Inferior parietal cortex (tissue), 1 donor: ENCODE data around the gene RASL11A.
"Not testable (repeated sequence)": the region's sequence is repeated elsewhere in the genome, so short reads cannot be mapped to it uniquely, and the experiment has no call there.

Source experiments
- DNase-seq: peaks from one replicate; pipeline ENCODE4 v3.0.0-alpha.2; 2016; ENCODE audit errors: extremely low spot score

The RASL11A gene

DNA sequence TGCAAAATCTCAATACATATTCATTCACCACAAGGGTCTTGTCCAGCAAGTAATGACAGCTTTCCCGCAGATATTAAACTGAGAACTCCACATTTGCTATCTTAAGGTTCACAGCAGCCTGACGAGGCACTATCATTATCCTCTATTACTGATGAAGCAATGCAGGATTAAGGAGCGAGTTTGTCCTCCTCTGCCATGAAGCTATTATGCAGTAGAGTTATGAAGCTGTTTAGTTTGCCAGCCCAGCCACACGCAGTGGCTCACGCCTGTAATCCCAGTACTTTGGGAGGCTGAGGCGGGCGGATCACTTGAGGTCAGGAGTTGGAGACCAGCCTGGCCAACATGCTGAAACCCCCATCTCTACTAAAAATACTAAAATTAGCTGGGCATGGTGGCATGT lies 29.8 kb downstream of the RASL11A start:
- DNase-seq, result not testable (repeated sequence)

DNA sequence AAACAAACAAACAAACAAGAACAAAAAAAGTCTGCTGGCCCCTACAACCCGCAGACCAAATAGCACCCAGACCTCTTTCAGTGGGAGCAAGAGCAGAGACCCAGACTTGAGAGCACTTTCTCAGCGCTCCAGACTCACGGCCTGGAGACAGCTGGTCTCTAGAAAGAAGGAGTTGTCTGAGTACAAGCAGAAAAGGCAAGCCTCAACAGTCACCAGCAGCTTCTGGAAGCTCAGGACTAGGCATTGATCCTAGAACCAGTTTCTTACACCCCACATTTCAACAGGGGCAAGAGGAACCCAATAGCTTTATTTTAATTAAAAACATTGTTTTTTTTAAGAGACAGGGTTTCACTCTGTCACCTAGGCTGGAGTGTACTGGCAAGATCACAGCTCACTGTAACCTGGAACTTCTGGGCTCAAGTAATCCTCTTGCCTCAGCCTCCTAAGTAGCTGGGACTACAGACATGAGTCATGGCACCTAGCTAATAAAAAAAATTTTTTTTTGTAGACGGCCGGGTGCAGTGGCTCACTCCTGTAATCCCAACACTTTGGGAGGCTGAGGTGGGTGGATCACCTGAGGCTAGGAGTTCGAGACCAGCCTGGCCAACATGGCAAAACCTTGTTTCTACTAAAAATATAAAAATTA lies 30.4 kb downstream of the RASL11A start:
- no peak for DNase-seq

DNA sequence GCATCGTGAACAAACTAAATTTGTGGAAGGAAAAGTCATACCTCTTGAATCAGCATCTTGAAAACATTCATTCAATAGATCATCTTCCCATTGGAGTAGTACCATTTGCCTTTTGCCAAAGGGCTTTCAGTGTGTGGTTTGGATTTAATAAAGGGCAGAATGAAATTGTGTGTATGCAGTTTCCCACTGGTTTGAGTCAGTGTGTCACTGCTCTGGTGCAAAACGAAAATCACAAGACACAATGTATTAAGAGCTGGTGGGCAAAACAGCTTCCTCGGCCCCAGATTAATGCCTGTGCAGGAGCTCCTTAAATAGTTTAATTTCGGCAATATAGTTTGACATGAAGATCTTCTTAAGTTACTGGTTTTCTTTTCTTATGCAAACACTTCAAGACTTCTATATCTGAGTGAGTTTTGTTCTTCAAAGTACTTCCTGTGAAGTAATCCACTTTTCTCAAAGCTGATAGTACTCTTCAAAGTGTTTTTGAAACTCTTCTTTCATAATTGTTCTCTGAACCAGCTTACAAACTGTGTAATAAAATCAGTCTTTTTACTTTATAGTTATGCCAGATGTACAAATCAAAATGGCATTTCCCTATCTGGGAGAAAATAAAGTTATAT lies 32.1 kb downstream of the RASL11A start:
- no peak for DNase-seq

DNA sequence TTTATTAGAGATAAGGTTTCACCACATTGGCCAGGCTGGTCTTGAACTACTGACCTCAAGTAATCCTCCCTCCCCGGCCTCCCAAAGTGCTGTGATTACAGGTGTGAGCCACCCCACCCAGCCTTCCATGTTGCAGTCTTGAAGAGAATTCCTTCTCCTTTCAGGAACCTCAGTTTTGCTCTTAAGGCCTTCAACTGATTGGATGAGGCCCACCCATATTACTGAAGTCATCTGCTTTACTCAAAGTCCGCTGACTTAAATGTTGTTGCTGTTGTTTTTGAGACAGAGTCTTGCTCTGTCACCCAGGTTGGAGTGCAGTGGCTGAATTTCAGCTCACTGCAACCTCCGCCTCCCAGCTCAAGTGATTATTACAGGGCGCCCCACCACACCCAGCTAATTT lies 33.5 kb downstream of the RASL11A start:
- DNase-seq, result no peak

DNA sequence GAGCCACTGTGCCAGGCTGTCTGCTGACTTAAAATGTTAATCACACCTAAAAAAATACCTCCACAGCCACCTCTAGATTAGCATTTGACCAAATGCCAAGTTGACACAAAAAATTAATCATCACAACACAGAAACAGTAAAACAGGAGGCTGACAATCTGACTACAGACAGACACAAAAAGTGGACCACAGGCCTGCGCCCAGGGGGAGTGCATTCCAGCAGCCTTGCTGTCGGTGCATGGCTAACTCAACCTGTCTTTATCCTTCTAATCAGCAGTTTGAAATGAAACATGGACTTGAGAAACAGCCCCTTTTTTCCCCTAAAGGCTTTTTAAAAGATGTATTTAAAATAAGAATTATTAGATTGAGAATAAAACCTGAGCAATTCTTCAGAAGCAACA lies 34.0 kb downstream of the RASL11A start:
- DNase-seq, result no peak

DNA sequence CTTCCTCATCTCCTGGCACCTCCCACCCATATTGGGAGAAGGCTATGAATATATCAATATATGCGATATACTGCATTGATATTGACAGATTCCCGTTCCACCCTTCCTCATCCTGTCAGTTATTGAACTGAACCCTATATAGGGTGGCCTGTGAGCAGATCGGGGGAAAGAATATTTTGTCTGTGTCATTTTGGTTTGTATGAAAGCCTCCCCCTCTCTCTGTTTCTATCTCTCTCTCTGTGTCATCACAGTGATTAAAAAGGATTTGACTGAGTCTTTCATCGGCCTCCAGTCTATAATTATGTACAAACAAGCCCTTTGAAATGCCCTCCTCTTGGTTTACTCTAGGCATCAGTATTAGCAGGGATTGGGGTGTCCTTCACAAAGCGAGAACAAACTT lies 35.7 kb downstream of the RASL11A start:
- no peak for DNase-seq

DNA sequence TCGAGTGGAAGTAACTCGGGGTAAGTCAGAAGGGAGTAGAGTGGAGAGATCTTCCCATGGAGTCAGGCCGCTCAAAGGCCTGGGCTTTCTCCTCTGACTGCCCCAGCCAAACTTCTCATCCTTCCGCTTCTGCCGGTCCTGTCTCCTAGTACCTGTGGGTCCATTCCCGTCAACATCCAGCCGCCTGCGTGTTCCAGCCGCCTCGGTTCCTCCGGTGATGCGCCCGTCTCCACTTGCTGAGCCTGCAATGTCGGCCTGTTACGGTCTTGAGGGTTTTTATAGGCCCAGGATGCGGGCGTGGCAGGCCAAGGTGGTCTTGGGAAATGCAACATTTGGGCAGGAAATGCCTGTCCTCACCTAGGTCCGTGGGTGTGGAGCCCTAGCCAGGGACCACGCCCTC lies 38.3 kb downstream of the RASL11A start:
- no peak for DNase-seq

DNA sequence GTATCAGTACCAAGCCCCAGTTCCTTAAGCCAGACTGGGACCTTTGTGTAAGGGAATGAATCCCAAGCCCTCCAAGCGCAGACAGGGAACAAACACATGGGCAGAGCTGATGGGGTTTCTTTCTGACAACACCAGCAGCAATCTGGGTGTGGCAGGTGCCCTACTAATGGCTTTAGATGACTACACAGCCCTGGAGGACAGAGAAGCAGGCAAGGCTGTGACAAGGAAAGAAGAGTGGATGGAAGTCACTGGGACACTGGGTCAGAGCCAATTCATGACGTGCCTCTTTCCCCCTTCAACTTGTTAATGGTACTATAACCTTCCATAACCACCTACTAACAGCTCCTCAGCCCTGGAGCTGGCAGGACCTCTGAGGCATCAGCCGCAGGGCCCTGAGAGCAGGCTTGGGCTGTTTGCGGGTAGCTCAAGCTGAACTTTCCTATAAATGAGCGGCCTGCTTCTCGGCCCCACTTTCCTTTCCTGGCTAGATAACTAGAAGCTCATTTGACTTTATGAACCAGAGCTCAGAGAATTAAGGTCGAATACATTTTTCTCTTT lies 38.9 kb downstream of the RASL11A start:
- no peak for DNase-seq

DNA sequence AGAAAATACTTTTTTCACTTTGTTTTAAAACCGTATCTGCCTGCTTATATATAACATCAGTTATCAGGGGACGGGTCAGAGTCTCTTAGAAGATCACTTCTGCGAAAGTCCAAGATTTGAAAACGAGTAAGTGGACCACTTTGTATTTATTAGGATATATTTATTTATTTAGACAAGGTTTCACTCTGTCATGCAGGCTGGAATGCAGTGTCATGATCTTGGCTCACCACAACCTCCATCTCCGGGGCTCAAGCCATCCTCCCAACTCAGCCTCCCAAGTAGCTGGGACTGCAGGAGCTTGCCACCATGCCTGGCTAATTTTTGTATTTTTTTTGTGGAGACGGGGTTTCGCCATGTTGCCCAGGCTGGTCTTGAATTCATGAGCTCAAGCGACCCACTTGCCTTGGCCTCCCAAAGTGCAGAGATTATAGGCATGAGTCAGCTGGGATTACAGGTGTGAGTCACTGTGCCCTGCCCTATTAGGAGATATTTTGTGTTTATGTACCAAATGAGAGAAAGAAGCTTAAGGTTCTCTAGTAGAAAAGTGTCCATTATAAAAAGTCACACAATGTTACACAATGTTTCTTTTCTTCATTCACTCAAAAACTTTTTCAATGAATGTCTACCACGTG lies 39.5 kb downstream of the RASL11A start:
- DNase-seq, result no peak

DNA sequence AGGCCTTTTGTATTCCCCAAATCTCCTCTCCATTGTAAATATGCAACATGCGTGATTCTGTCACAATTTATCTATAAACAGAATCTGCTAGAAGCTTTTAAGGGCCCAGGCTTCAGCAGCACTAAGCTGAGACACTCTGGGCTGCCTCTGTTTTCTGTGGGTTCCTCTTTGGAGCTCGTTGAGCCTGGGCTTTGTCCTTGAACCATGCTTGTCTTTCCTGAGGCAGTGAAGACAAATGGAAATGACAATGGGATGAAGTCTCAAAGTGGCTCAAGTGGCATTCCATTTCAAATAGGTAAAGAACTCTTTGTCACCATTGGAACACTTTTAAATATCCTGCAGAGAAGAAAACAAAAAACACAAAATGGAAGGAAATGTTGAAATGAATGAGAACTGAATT lies 40.3 kb downstream of the RASL11A start:
- DNase-seq, result no peak

DNA sequence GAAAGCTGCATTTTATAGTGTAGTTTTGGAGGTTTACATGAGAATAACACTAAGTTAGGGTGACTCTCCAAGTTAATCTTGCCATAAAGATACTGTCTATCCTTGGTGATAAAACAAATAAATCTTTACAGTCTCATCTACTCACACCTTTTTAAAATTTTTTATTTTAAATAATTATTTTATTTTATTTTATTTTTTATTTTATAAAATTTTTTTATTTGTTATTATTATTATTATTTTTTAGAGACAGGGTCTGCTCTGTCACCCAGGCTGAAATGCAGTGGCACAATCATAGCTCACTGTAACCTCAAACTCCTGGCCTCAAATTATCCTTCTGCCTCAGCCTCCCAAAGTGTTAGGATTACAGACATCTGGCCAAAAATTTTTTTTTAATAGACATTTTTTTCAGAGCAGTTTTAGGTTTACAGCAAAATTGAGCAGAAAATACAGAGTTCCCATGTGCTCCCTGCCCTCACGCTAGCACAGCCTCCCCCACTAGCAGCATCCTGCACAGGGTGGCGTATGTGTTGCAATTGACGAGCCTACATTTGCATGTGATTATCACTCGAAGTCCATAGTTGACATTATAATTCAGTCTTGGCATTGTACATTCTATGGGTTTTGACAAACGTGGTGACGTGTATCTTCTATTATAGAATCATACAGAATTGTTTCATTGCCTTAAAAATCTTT lies 41.0 kb downstream of the RASL11A start:
- DNase-seq, result no peak

DNA sequence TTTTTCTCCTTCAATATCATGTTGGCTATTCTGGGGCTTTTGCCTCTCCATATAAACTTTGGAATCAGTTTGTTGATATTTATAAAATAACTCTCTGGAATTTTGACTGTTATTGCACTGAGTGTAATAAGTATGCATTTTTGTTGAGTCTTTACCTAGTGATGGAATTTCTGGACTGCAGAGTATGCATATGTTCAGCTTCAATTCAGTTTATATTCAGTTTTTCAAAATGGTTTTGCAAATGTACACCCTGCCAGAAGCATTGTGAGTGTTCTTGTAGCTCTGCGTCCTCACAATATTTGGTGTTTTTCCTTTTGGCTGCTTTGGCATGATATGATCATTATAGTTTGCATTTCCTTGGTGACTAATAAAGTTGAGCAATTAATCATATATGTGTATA lies 43.1 kb downstream of the RASL11A start:
- no peak for DNase-seq

DNA sequence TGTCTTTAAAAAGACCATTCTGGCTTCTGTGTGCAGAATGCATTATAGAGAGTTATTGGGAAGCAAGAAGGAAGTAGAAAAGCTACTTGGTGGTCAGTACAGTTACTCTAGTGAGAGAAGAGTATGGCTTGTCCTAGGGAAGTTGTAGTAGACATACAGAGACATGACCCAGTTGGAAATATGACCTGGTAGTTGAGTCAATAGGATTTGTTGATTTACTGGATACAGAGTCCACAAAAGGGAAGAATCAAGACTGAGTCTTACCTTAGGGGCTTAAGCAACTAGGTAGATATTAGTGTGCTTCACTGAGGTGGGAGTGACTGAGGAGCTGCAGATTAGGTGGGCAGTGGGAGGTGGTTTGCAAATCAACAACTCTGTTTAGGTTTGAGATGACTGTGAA lies 48.8 kb downstream of the RASL11A start:
- DNase-seq, result no peak

DNA sequence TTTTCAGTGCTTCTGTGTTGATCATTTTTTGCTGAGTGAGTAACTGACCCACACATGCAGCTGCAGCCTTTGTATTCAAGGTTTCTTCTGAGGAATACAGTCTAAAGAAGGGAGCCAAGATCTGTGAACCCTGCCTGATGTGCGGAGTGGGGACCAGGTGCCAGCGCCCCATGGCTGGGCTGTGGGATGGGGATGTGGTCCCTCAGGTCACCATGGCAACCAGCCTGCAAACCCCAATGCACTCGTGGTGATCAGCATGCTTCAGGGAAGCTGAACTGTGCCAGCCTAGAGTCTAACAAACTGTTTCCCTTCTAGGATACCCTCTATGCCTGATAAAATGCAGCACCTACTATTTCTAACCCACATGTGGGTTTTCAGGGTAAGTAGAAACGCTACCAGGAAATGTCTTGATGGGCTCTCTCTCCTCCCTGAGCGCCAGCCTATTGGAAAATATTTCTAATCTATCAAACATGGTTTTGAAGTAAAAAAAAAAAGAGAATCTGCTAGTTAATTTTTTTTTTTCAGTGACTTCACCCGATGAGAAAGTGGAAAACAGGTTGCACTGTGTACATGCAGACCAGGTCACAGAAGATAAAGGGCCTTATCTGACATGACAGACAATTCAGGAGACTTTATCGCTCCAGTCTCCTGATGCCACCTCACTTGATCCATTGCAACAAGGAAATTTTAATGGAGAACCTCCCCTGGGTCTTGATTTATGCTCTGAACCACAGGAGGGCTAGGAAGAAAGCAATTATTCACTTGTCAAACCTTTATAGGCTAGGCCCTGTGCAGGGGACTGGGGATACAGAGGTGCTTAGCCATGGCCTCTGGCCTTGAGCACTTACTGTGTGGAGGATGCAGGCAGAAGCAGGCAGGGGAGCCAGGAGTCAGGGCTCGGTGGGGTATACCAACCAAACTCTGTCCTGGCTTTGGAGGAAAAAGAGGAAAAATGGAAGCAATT lies 51.1 kb downstream of the RASL11A start:
- no peak for DNase-seq

DNA sequence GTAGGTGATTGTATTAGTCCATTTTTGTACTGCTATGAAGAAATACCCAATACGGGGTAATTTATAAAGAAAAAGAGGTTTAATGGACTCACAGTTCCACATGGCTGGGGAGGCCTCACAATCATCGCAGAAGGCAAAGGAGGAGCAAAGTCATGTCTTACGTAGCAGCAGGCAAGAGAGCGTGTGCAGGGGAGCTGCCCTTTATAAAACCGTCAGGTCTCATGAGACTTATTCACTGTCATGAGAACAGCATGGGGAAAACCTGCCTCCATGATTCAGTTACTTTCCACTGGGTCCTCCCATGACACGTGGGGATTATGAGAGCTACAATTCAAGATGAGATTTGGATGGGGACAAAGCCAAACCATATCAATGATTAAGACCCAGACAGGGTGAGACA lies 51.8 kb downstream of the RASL11A start:
- not testable (repeated sequence) for DNase-seq
